Left ventricle myocardium inferior (tissue), 1 donor: ENCODE measurements around the gene XIST. TPM values are rescaled to one million over a fixed set of nuclear protein-coding genes. Genes with fewer than 3 reads are reported as not detected.

Experiments
- DNase-seq: peaks from one replicate; pipeline ENCODE4 v3.0.0-alpha.2; 2020
- H3K27ac ChIP-seq: fragments of 200-600 bp; replicated peaks from 2 replicates; pipeline ENCODE4 v1.8.0; 2021
- H3K27me3 ChIP-seq: fragments of 200-600 bp; 2 replicates; pipeline ENCODE4 v1.8.0; 2021; ENCODE audit warnings: low read depth
- H3K36me3 ChIP-seq: fragments of 200-600 bp; 2 replicates; pipeline ENCODE4 v1.8.0; 2021
- H3K4me1 ChIP-seq: fragments of 200-600 bp; 2 replicates; pipeline ENCODE4 v1.8.0; 2021
- H3K4me3 ChIP-seq: fragments of 200-600 bp; 2 replicates; pipeline ENCODE4 v1.8.0; 2021; ENCODE audit warnings: mild to moderate bottlenecking, moderate library complexity
- H3K9me3 ChIP-seq: fragments of 200-600 bp; replicated peaks from 2 replicates; pipeline ENCODE4 v1.8.0; 2021
- CTCF ChIP-seq: fragments of 200-600 bp; IDR thresholded peaks from 2 replicates; pipeline ENCODE4 v1.8.0; 2021; ENCODE audit warnings: antibody characterized with exemption, mild to moderate bottlenecking, borderline replicate concordance
- intact Hi-C: fragments of 100-400 bp; cut with micrococcal nuclease; formaldehyde crosslinking; loops from one replicate; pipeline ENCODE4 v1.11.0; 2022
- total RNA-seq: library from RNA; stranded (reverse); fragmentation: NEBNext Ultra II Directional; extraction: Animal tissue kit (Norgen Biotek cat#: 25700); gene quantifications from one replicate; pipeline ENCODE4 v1.2.1, GENCODE V29; 2021
- donor health status: DM: no; HTN: yes; CAD: no; lungs with severe emphysema.

Gene XIST
- total RNA-seq, 1 donor from 2014 or later: 0.27 TPM

- Histone ChIP-seq H3K4me3 (no peak overlapping the region), H3K27me3 (no peaks in the 10 kb centered on the region), H3K27ac (no peak overlapping the region), H3K4me1 (no peaks in the 10 kb centered on the region), H3K9me3 (no peaks in the 10 kb centered on the region), H3K36me3 (no peaks in the 10 kb centered on the region)
- intact Hi-C loops: no loop called here
- no peak for TF ChIP-seq CTCF
- no peak for DNase-seq
Measured at GRCh38 chrX:73842541-73843234, 9.8 kb downstream of the XIST start.

- no peak for TF ChIP-seq CTCF
- Histone ChIP-seq H3K36me3 (no peaks in the 10 kb centered on the region), H3K27me3 (no peaks in the 10 kb centered on the region), H3K4me1 (no peaks in the 10 kb centered on the region), H3K9me3 (no peaks in the 10 kb centered on the region), H3K4me3 (no peak overlapping the region), H3K27ac (no peak overlapping the region)
- DNase-seq: no peak
- intact Hi-C loops: no loop called here
Measured at GRCh38 chrX:73841337-73841736, 11.2 kb downstream of the XIST start.

- Histone ChIP-seq H3K27me3 (no peaks in the 10 kb centered on the region), H3K4me1 (no peaks in the 10 kb centered on the region), H3K9me3 (no peaks in the 10 kb centered on the region), H3K4me3 (no peak overlapping the region), H3K27ac (no peak overlapping the region), H3K36me3 (no peaks in the 10 kb centered on the region)
- intact Hi-C loops: no loop called here
- no peak for DNase-seq
- TF ChIP-seq CTCF: no peak
Measured at GRCh38 chrX:73840120-73840924, 12.2 kb downstream of the XIST start.

GRCh38 chrX:73839152-73839551 is 13.4 kb downstream of the XIST start:
- no peak for TF ChIP-seq CTCF
- H3K27ac ChIP-seq: no peak overlapping the region
- intact Hi-C loops: no loop called here

GRCh38 chrX:73838123-73838522 is 14.4 kb downstream of the XIST start:
- H3K4me3 ChIP-seq: no peak overlapping the region
- intact Hi-C loops: no loop called here
- H3K4me1 ChIP-seq: no peaks in the 10 kb centered on the region
- no peaks in the 10 kb centered on the region for H3K27me3 ChIP-seq
- no peak for TF ChIP-seq CTCF
- DNase-seq: no peak
- H3K9me3 ChIP-seq: no peaks in the 10 kb centered on the region
- H3K36me3 ChIP-seq: no peaks in the 10 kb centered on the region
- no peak overlapping the region for H3K27ac ChIP-seq

More at GRCh38 chrX:73839152-73839551, 13.4 kb downstream of the XIST start:
- Histone ChIP-seq H3K36me3 (no peaks in the 10 kb centered on the region), H3K4me1 (no peaks in the 10 kb centered on the region), H3K9me3 (no peaks in the 10 kb centered on the region), H3K4me3 (no peak overlapping the region), H3K27me3 (no peaks in the 10 kb centered on the region)
- DNase-seq: no peak
